Gastroesophageal sphincter (tissue), 3 donors: Measurements from ENCODE around the gene ABCA4.

Experiments
- CTCF ChIP-seq, 4 experiments: fragments of 200-600 bp in 2 of 4; fragments of 450-650 bp in 2 of 4; sonication (generic) in 1 of 4; IDR thresholded peaks; one replicate each; pipeline ENCODE4 v1.5.1; 2017 to 2019; ENCODE audit warnings: antibody characterized with exemption in 4 of 4, mild to moderate bottlenecking in 2 of 4, moderate library complexity in 2 of 4
- POLR2A ChIP-seq, 2 donors: fragments of 450-650 bp; IDR thresholded peaks; one replicate each; pipeline ENCODE4 v1.6.1; 2017; ENCODE audit warnings: antibody characterized with exemption in 2 of 2, mild to moderate bottlenecking in 2 of 2, moderate library complexity in 1 of 2
- POLR2AphosphoS5 ChIP-seq: sonication (generic); formaldehyde crosslinking; IDR thresholded peaks from one replicate; pipeline ENCODE4 v1.6.1; 2017; ENCODE audit warnings: antibody characterized with exemption

DNA sequence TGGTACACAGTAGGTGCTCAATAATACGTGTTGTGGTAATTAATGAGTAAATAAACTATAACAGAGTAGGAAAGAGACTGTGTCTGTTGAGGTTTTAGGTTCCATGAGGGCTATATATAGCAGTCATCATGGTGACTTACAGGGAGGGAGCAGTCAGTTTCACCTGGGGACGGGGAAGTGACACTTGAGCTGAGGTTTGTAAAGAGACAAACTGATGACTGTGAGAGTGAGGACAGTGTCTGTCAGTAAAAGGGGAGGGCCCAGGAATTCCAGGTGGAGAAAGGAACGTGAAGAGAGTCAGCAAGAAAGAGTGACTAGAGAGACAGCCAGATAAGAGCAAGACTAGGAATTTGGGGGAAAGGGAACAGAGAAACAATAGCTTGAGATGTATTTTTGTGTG, 30.2 kb downstream of the ABCA4 start:
- TF ChIP-seq CTCF (IDR thresholded peaks at IDR 0.05) = no peak
- TF ChIP-seq POLR2AphosphoS5 = no peak
- TF ChIP-seq POLR2A (IDR thresholded peaks at IDR 0.05) = no peak
